Heart left ventricle (tissue), 13 donors: ENCODE measurements around the gene LTB4R.

Experiments
- CTCF ChIP-seq, 12 donors: fragments of 200-600 bp; sonication (generic) in 4 of 12; IDR thresholded peaks; one replicate each; pipeline versions ENCODE4 v1.5.0 to v1.8.0; 2018 to 2022; ENCODE audit warnings: antibody characterized with exemption in 12 of 12, mild to moderate bottlenecking in 5 of 12
- POLR2A ChIP-seq, 2 donors: fragments of 450-650 bp; IDR thresholded peaks; one replicate each; pipeline ENCODE4 v1.6.1; 2017; ENCODE audit warnings: antibody characterized with exemption in 2 of 2, mild to moderate bottlenecking in 2 of 2, moderate library complexity in 2 of 2
- donor health status: ischemic (EF 13 %, LVEDD 7.1; RV severe dilation, severe dysfunction).
- donor health status: DM: no; HTN: yes; CAD: no.
- donor health status: DM: no; HTN: no; CAD: no.
- donor health status: ischemic (EF 25% LVEDD 6.9; RV normal size, moderate dysfunction).
- donor health status: ischemic (EF 25% LVEDD 5.7; RV mildly dilated, moderate dysfunction).
- donor health status: ischemic (EF 35%, LVEDD 5.7; RV mildly dilated, moderate dysfunction).
- donor health status: nonischemic (EF 11% LVEDD 7.7; RV severe dilation, severe dysfunction).
- donor health status: DM: yes; HTN: yes; CAD: no.
- donor health status: PGD.
- donor health status: ischemic (EF 29% LVEDD 5.4; RV normal size, mild dysfunction).
- donor health status: nonischemic (EF 23%, LVEDD 6.1; RV moderate dilation, normal function).

GRCh38 chr14:24269368-24269767 lies 41.9 kb upstream of the LTB4R start:
- TF ChIP-seq POLR2A (IDR thresholded peaks at IDR 0.05) (no peak), CTCF (IDR thresholded peaks at IDR 0.05) (no peak)
